DOHH2 (cell line): ENCODE measurements around the gene ITPKB.

Source experiments
- CTCF ChIP-seq: fragments of 200-600 bp; sonication (generic); IDR thresholded peaks from one replicate; pipeline ENCODE4 v1.5.1; 2014; ENCODE audit warnings: antibody characterized with exemption, mild to moderate bottlenecking, low read depth, low read length; ENCODE audit not compliant: poor library complexity, severe bottlenecking
- EZH2phosphoT487 ChIP-seq: fragments of 200-600 bp; sonication (generic); IDR thresholded peaks from 2 replicates; pipeline ENCODE4 v1.6.1; 2017; ENCODE audit warnings: borderline replicate concordance, mild to moderate bottlenecking, antibody characterized with exemption, low read length, moderate library complexity, mixed read lengths

GRCh38 chr1:226607821-226608220, 131.3 kb downstream of the ITPKB start:
- TF ChIP-seq CTCF (no peak), EZH2phosphoT487 (no peak)
